T-cell (primary cell): ENCODE measurements around the gene SPAG9. TPM values are rescaled to one million over a fixed set of nuclear protein-coding genes. Genes with fewer than 3 reads are reported as not detected.

Experiments
- ATAC-seq, 4 experiments: fragments of 200-7000 bp in 3 of 4; fragments of 150-1000 bp in 1 of 4; cut with Tn5 transposase; replicated peaks in 1 of 4; 1 replicate in 3 of 4; 2 replicates in 1 of 4; pipeline ENCODE4 v1.10.0; 2021; ENCODE audit warnings: moderate library complexity in 3 of 4, mild to moderate bottlenecking in 2 of 4, moderate number of reproducible peaks in 1 of 4
- CTCF ChIA-PET, 2 donors: fragments of 300-600 bp; sonication (Branson Sonifier 250); formaldehyde crosslinking; loops; one replicate each; lab custom pipeline; 2022; ENCODE audit warnings: antibody characterized with exemption in 2 of 2; lab: Charles Lee
- POLR2A ChIA-PET, 2 donors: fragments of 300-600 bp; sonication (Branson Sonifier 250); formaldehyde crosslinking; loops; one replicate each; lab custom pipeline; 2022; ENCODE audit warnings: antibody characterized with exemption in 2 of 2; lab: Charles Lee
- DNase-seq, 35 experiments: peaks; one replicate each; pipeline versions ENCODE4 v3.0.0 to v3.0.0-alpha.2; 2013 to 2023
- H3K27ac ChIP-seq: one replicate; pipeline ENCODE4 v1.5.1; 2013; ENCODE audit warnings: low read length
- H3K27me3 ChIP-seq, 2 experiments: replicated peaks in 1 of 2; 1 replicate in 1 of 2; 2 replicates in 1 of 2; pipeline versions ENCODE4 v1.6.1 to v1.7.0; 2013; ENCODE audit warnings: low read length in 1 of 2, mixed read lengths in 1 of 2; ENCODE audit not compliant: control insufficient read depth in 2 of 2, insufficient read depth in 2 of 2; ENCODE audit errors: extremely low read depth in 1 of 2
- H3K36me3 ChIP-seq, 2 donors: 1 replicate in 1 of 2; 2 replicates in 1 of 2; pipeline versions ENCODE4 v1.6.1 to v1.7.0; 2013; ENCODE audit warnings: low read length in 1 of 2; ENCODE audit not compliant: control insufficient read depth in 2 of 2, insufficient read depth in 1 of 2; ENCODE audit errors: extremely low read depth in 1 of 2
- H3K4me1 ChIP-seq, 2 experiments: 1 replicate in 1 of 2; 2 replicates in 1 of 2; pipeline versions ENCODE4 v1.6.1 to v1.7.0; 2013; ENCODE audit warnings: low read length in 2 of 2, mixed read lengths in 1 of 2; ENCODE audit not compliant: insufficient read depth in 2 of 2, control insufficient read depth in 1 of 2; ENCODE audit errors: extremely low read depth in 1 of 2
- H3K4me3 ChIP-seq, 2 donors: 1 replicate in 1 of 2; 2 replicates in 1 of 2; pipeline versions ENCODE4 v1.5.1 to v1.7.0; 2013; ENCODE audit warnings: mild to moderate bottlenecking in 2 of 2, low read length in 1 of 2, moderate library complexity in 1 of 2; ENCODE audit not compliant: control insufficient read depth in 1 of 2; ENCODE audit errors: extremely low read depth in 1 of 2
- H3K9me3 ChIP-seq: 2 replicates; pipeline ENCODE4 v1.7.0; 2013
- H3K27ac Mint-ChIP-seq, 2 donors: one replicate each; pipeline ENCODE4 v1.8.0; 2020 to 2021; ENCODE audit warnings: mild to moderate bottlenecking in 2 of 2, mixed read lengths in 2 of 2
- H3K27me3 Mint-ChIP-seq, 2 donors: one replicate each; pipeline ENCODE4 v1.8.0; 2021 to 2022; ENCODE audit warnings: mixed read lengths in 2 of 2
- H3K36me3 Mint-ChIP-seq: one replicate; pipeline ENCODE4 v1.8.0; 2021; ENCODE audit warnings: mixed read lengths
- H3K4me1 Mint-ChIP-seq, 3 donors: one replicate each; pipeline ENCODE4 v1.8.0; 2020 to 2022; ENCODE audit warnings: mixed read lengths in 3 of 3, mild to moderate bottlenecking in 1 of 3
- H3K4me3 Mint-ChIP-seq, 3 donors: one replicate each; pipeline ENCODE4 v1.8.0; 2020 to 2022; ENCODE audit warnings: mild to moderate bottlenecking in 3 of 3, mixed read lengths in 3 of 3, moderate library complexity in 3 of 3
- H3K9me3 Mint-ChIP-seq, 3 donors: one replicate each; pipeline ENCODE4 v1.8.0; 2020 to 2022; ENCODE audit warnings: mixed read lengths in 3 of 3
- WGBS: methylation state at CpG from one replicate; pipeline ENCODE4 v1.1.5; 2013; ENCODE audit warnings: missing lambda C conversion rate; ENCODE audit not compliant: insufficient coverage; 5-methylcytosine and 5-hydroxymethylcytosine counted together
- total RNA-seq, 35 experiments: library from RNA in 6 of 35; stranded (reverse) in 6 of 35; fragments of 120-200 nt in 1 of 35; gene quantifications; one replicate each; pipeline versions ENCODE4 v1.2.1 to v1.2.4 and lab custom pipeline; 2013 to 2026

SPAG9 gene
- total RNA-seq, 5 donors from 2014 or later (not counting 1 experiment from before 2014, with no cell fraction given) = 48.9 to 61.8 (median 51.9) TPM

DNA sequence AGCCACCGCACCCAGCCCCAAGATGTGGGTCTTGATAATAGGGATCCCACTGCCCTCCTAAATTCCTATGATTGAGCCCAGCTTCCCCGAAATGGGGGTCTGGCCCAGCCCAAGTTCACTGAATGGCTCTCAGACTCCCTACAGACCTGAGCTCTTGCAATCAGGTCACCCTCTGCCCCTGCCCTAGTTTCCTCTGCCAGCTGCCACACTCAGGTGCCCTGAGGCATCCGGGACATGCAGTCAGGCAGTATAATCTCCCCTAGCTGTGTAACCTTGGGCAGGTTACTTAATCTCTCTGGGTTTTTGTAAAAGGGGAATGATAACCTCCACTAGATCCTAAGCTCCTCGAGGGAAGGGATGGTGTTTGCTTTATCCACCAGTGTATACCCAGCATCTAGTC, 193.4 kb downstream of the SPAG9 start:
- no peaks in the 10 kb centered on the region for H3K36me3 ChIP-seq
- Mint-ChIP-seq H3K27me3 (no peaks in the 10 kb centered on the region), H3K27ac (peak overlapping the region in 1 of 2 donors; percentile 55), H3K4me1 (peaks cover 42 to 57% (median 56%) of the 10 kb centered on the region in 3 donors), H3K4me3 (no peak overlapping the region), H3K9me3 (no peaks in the 10 kb centered on the region), H3K36me3 (no peaks in the 10 kb centered on the region)
- WGBS = 100% methylated on average over 1 of the region's 4 CpGs
- ATAC-seq (no peak), DNase-seq (no peak)
- no peak overlapping the region for H3K4me3 ChIP-seq
- ChIA-PET POLR2A (interaction anchor here in 1 of 2 donors (1.7 kb wide), 1 partner anchor 61 kb away, joined by 11 read pairs; the partner anchor contains the start of gene TOB1), CTCF (interaction anchor here (0.6 to 1.0 kb wide), 2 partner anchors 23 to 37 kb away, joined by 4 to 7 read pairs; no protein-coding TSS in a partner anchor)
- no peak overlapping the region for H3K27ac ChIP-seq
- no peaks in the 10 kb centered on the region for H3K27me3 ChIP-seq
- H3K9me3 ChIP-seq = no peaks in the 10 kb centered on the region
- peaks cover 4 to 41% of the 10 kb centered on the region in 2 experiments for H3K4me1 ChIP-seq

DNA sequence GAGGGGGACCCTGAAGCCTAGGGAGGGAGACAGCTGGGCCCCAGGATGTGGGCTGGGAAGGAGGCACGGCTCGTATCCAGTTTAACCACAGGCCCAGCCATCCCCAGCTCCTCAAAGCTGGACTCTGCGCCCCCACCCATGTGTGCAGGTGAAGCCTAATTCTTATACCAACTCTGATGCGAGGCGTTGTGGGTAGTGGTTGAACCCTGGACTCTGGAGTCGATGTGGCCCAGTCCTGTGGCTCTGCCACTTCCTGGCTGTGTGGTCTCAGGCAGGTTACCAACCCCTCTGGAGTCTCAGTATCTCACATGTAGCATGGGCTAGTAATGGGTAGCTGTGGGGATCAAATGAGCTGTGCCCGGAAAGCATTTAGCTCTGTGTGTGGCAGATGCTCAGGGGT, 194.1 kb downstream of the SPAG9 start:
- peaks cover 2 to 38% of the 10 kb centered on the region in 2 experiments for H3K4me1 ChIP-seq
- H3K27ac Mint-ChIP-seq = peak overlapping the region in 1 of 2 donors; percentile 8
- H3K36me3 Mint-ChIP-seq = no peaks in the 10 kb centered on the region
- no peak for DNase-seq
- H3K4me3 Mint-ChIP-seq = no peak overlapping the region
- ChIA-PET CTCF (interaction anchor here (0.5 to 1.3 kb wide), 4 partner anchors 23 to 74 kb away, joined by 3 to 7 read pairs (median 4); no protein-coding TSS in a partner anchor), POLR2A (interaction anchor here (0.6 to 1.7 kb wide), 4 partner anchors 11 to 453 kb away, joined by 3 to 11 read pairs (median 4); partner anchors contain the start of gene TOB1 (in 1 of the 2))
- no peaks in the 10 kb centered on the region for H3K27me3 Mint-ChIP-seq
- peaks cover 41 to 57% (median 57%) of the 10 kb centered on the region in 3 donors for H3K4me1 Mint-ChIP-seq
- no peak for ATAC-seq
- no peak overlapping the region for H3K27ac ChIP-seq
- H3K9me3 ChIP-seq = no peaks in the 10 kb centered on the region
- no peaks in the 10 kb centered on the region for H3K36me3 ChIP-seq
- no peaks in the 10 kb centered on the region for H3K9me3 Mint-ChIP-seq
- H3K27me3 ChIP-seq = no peaks in the 10 kb centered on the region
- no peak overlapping the region for H3K4me3 ChIP-seq
- WGBS = 100% methylated on average over 1 of the region's 7 CpGs

DNA sequence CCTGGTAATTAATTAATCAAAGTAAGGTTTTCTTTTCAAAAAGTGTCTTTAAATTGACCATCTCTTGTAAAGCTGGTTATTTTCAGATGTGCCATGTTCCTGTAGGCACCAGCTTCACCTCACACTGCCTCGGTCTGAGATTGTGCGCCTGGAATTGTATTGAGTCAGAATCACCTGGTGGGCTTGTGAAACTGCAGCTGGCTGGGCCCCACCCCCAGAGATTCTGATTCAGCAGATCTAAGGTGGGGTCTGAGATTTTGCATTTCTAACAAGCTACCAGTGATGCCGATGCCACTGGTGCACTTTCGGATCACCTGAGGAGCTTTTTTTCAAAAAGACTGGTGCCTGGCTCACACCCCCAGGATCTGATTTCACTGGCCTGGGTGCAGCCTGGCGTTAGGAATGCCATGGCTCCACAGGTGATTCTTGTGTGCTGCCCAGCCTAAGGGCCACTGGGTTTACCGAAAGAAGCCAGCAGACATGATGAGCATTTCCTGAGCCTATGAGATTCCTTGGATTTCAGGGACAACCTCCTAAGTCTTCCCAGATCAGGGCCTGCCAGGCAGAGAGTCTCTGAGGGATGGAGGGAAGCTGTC, 195.3 kb downstream of the SPAG9 start:
- Histone ChIP-seq H3K36me3 (no peaks in the 10 kb centered on the region), H3K27me3 (no peaks in the 10 kb centered on the region), H3K9me3 (no peaks in the 10 kb centered on the region), H3K4me1 (peaks cover 0 to 30% of the 10 kb centered on the region in 2 experiments), H3K27ac (no peak overlapping the region), H3K4me3 (no peak overlapping the region)
- no peaks in the 10 kb centered on the region for H3K27me3 Mint-ChIP-seq
- H3K4me1 Mint-ChIP-seq = peaks cover 38 to 56% (median 54%) of the 10 kb centered on the region in 3 donors
- ChIA-PET CTCF (interaction anchor here (0.5 to 1.3 kb wide), 2 partner anchors 55 to 73 kb away, joined by 6 to 7 read pairs; no protein-coding TSS in a partner anchor), POLR2A (interaction anchor here (0.7 to 1.4 kb wide), 3 partner anchors 59 to 206 kb away, joined by 3 to 9 read pairs (median 4); partner anchors contain the start of gene TOB1 (in 2 of the 2))
- H3K36me3 Mint-ChIP-seq = no peaks in the 10 kb centered on the region
- no peaks in the 10 kb centered on the region for H3K9me3 Mint-ChIP-seq
- 98% methylated on average over 5 of the region's 6 CpGs for WGBS
- DNase-seq = no peak
- ATAC-seq = no peak
- no peak overlapping the region for H3K4me3 Mint-ChIP-seq
- no peak overlapping the region for H3K27ac Mint-ChIP-seq

DNA sequence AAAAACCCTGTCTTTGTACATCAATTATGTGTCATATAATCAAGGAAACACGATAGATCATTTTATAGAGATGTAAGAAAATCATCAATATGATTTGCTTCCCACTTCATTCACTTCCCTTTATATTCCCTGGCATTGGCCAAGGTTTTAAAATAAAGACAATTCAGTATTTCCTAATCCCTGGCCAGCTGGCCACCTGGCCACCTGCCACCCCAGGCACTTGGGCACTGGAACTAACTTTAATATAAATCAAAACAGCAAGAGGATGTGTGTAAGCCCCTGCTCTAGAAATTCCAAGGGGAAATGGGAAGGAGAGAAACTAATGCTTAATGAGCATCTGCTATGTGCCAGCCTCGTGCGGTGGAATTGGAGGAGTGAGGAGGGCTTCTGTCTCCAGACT, 195.9 kb downstream of the SPAG9 start:
- Histone ChIP-seq H3K27ac (no peak overlapping the region), H3K4me1 (peaks cover 4 to 29% of the 10 kb centered on the region in 2 experiments), H3K27me3 (no peaks in the 10 kb centered on the region), H3K4me3 (no peak overlapping the region), H3K9me3 (no peaks in the 10 kb centered on the region), H3K36me3 (no peaks in the 10 kb centered on the region)
- Mint-ChIP-seq H3K27ac (peak overlapping the region in 1 of 2 donors; percentile 58), H3K36me3 (no peaks in the 10 kb centered on the region), H3K27me3 (no peaks in the 10 kb centered on the region), H3K4me3 (no peak overlapping the region), H3K4me1 (peaks cover 35 to 56% (median 54%) of the 10 kb centered on the region in 3 donors), H3K9me3 (no peaks in the 10 kb centered on the region)
- ChIA-PET CTCF (interaction anchor here (0.5 to 0.6 kb wide), 2 partner anchors 55 to 300 kb away, joined by 5 to 6 read pairs; no protein-coding TSS in a partner anchor), POLR2A (interaction anchor here in 1 of 2 donors (0.7 to 1.4 kb wide), 2 partner anchors 58 to 206 kb away, joined by 3 to 9 read pairs; partner anchors contain the start of gene TOB1)
- ATAC-seq = no peak
- WGBS = 100% methylated on average over 2 of the region's 3 CpGs
- DNase-seq = no peak

DNA sequence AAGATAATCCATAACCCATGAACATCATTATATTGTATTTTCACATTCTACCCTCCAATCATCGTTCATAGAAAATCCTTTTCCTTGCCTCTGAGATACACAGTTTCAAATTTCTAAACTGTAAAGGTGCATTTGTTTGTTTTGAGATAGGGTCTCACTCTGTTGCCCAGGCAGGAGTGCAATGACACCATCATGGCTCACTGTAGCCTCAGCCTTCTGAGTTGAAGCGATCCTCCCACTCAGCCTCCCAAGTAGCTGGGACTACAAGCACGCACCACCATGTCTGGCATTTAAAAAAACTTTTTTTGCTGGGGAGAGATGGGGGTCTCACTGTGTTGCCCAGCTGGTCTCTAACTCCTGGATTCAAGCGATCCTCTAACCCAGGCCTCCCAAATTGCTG, 196.4 kb downstream of the SPAG9 start:
- H3K9me3 ChIP-seq = no peaks in the 10 kb centered on the region
- no peak for ATAC-seq
- DNase-seq = no peak
- no peak overlapping the region for H3K4me3 Mint-ChIP-seq
- H3K27ac ChIP-seq = no peak overlapping the region
- peaks cover 38 to 57% (median 57%) of the 10 kb centered on the region in 3 donors for H3K4me1 Mint-ChIP-seq
- no peaks in the 10 kb centered on the region for H3K36me3 ChIP-seq
- H3K4me1 ChIP-seq = peaks cover 6 to 33% of the 10 kb centered on the region in 2 experiments
- no CpG with 5 or more reads among the region's 4 CpGs for WGBS
- no peaks in the 10 kb centered on the region for H3K36me3 Mint-ChIP-seq
- no peak overlapping the region for H3K4me3 ChIP-seq
- H3K27ac Mint-ChIP-seq = no peak overlapping the region
- POLR2A ChIA-PET = no interaction called here
- CTCF ChIA-PET = interaction anchor here in 1 of 2 donors (0.6 kb wide), 1 partner anchor 300 kb away, joined by 5 read pairs; no protein-coding TSS in a partner anchor
- no peaks in the 10 kb centered on the region for H3K9me3 Mint-ChIP-seq
- no peaks in the 10 kb centered on the region for H3K27me3 Mint-ChIP-seq
- no peaks in the 10 kb centered on the region for H3K27me3 ChIP-seq

DNA sequence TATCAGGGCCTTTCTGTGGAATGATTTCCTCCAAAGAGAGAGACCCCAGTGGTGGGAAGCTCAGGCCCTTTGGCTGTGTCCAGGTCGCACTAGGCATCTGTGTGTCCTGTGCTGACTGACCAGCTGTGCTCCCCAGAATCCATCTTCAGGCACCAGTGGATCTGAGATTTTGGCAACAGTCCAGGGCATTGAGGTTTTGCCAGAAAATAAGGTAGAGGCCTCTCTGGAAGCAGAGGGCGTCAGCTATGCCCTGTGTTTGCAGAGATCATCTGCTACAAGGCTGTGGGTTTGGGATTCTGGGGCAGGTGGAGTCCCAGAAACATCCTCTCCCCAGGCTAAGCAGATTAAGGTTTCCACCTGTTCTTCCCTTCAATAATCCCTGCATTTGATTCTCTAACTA, 197.1 kb downstream of the SPAG9 start:
- H3K27me3 Mint-ChIP-seq = no peaks in the 10 kb centered on the region
- H3K36me3 Mint-ChIP-seq = no peaks in the 10 kb centered on the region
- CTCF ChIA-PET = no interaction called here
- peaks cover 44 to 64% (median 59%) of the 10 kb centered on the region in 3 donors for H3K4me1 Mint-ChIP-seq
- Histone ChIP-seq H3K36me3 (no peaks in the 10 kb centered on the region), H3K4me1 (peaks cover 13 to 40% of the 10 kb centered on the region in 2 experiments), H3K4me3 (no peak overlapping the region), H3K27ac (no peak overlapping the region), H3K27me3 (no peaks in the 10 kb centered on the region), H3K9me3 (no peaks in the 10 kb centered on the region)
- DNase-seq (no peak), ATAC-seq (no peak)
- peak overlapping the region in 1 of 2 donors; percentile 46 for H3K27ac Mint-ChIP-seq
- H3K9me3 Mint-ChIP-seq = no peaks in the 10 kb centered on the region
- no peak overlapping the region for H3K4me3 Mint-ChIP-seq
- WGBS = 50% methylated on average over 1 of the region's 2 CpGs
- POLR2A ChIA-PET = no interaction called here
